ENCODE results near the gene SHISA6.

- TF ChIP-seq, protein P1, sequence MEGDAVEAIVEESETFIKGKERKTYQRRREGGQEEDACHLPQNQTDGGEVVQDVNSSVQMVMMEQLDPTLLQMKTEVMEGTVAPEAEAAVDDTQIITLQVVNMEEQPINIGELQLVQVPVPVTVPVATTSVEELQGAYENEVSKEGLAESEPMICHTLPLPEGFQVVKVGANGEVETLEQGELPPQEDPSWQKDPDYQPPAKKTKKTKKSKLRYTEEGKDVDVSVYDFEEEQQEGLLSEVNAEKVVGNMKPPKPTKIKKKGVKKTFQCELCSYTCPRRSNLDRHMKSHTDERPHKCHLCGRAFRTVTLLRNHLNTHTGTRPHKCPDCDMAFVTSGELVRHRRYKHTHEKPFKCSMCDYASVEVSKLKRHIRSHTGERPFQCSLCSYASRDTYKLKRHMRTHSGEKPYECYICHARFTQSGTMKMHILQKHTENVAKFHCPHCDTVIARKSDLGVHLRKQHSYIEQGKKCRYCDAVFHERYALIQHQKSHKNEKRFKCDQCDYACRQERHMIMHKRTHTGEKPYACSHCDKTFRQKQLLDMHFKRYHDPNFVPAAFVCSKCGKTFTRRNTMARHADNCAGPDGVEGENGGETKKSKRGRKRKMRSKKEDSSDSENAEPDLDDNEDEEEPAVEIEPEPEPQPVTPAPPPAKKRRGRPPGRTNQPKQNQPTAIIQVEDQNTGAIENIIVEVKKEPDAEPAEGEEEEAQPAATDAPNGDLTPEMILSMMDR (conservative IDR thresholded peaks at IDR 0.05 in 1 of 2, IDR thresholded peaks at IDR 0.05 in 1 of 2; ENCODE audit: low read depth in 1 of 2, low read length in 2 of 2), result no peak
- TF ChIP-seq EZH2 (IDR thresholded peaks at IDR 0.05; ENCODE audit: low read length, missing control alignments), result no peak
Measured at GRCh38 chr17:11285946-11286345, 44.9 kb downstream of the SHISA6 start.

All from fibroblast of lung (primary cell).